ENCODE data around the gene SELENOK. TPM values are rescaled to one million over a fixed set of nuclear protein-coding genes. Genes with fewer than 3 reads are reported as not detected.

SELENOK gene
- total and polyA plus RNA-seq, 3 donors from 2014 or later, result 49.9 to 95.9 (median 61.2) TPM

GRCh38 chr3:53841296-53841695 lies 50.4 kb downstream of the SELENOK start:
- H3K9me3 ChIP-seq, result no peaks in the 10 kb centered on the region
- 92% methylated on average over 5 of the region's 5 CpGs for WGBS, 2 donors
- no peaks in the 10 kb centered on the region for H3K27me3 ChIP-seq
- intact Hi-C loops (cut with DNase I; ENCODE audit: low total_unique reads), result no loop called here
- peak; percentile 26 for DNase-seq
- no peaks in the 10 kb centered on the region for H3K36me3 ChIP-seq (ENCODE audit: low read depth, missing control alignments)
- H3K4me3 ChIP-seq, result no peak overlapping the region
- H3K4me1 ChIP-seq, result peaks cover 9% of the 10 kb centered on the region
- peak in 1 of 3 experiments; percentile 2 for TF ChIP-seq CTCF (IDR thresholded peaks at IDR 0.05)
- no peak for TF ChIP-seq POLR2A (IDR thresholded peaks at IDR 0.05)
- no peak overlapping the region for H3K27ac ChIP-seq

DNA sequence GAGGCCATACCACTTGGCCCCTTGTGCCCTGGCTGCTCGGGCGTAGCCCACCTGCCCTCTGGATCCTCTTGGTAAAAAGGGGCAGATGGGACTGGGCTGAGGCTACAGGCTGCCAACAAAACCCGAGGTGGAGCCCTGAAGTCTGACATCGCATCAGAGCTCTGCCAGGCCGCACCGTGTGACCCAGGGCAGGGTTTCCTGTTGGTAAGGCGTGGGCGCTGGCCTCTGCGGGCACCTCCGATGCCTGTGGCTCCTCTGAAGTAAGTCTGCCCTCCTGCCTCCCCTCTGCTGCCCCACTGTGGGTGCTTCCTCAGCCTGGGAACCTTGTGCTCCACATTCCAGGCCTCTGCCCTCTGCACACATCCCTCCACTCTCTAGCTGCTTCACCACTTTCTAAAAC lies 54.3 kb downstream of the SELENOK start:
- no peak for DNase-seq
- TF ChIP-seq POLR2A (IDR thresholded peaks at IDR 0.05) (no peak), CTCF (IDR thresholded peaks at IDR 0.05) (no peak)
- Histone ChIP-seq H3K4me1 (no peaks in the 10 kb centered on the region), H3K9me3 (no peaks in the 10 kb centered on the region), H3K27me3 (no peaks in the 10 kb centered on the region), H3K27ac (no peak overlapping the region), H3K36me3 (ENCODE audit: low read depth, missing control alignments) (no peaks in the 10 kb centered on the region), H3K4me3 (no peak overlapping the region)
- intact Hi-C loops (cut with DNase I; ENCODE audit: low total_unique reads), result no loop called here
- 84% methylated on average over 7 to 10 of the region's 10 CpGs for WGBS, 2 donors

- H3K27me3 ChIP-seq, result no peaks in the 10 kb centered on the region
- peak; percentile 4 for DNase-seq
- no peak overlapping the region for H3K27ac ChIP-seq
- H3K4me3 ChIP-seq, result no peak overlapping the region
- TF ChIP-seq POLR2A (IDR thresholded peaks at IDR 0.05), result no peak
- no peak for TF ChIP-seq CTCF (IDR thresholded peaks at IDR 0.05)
- H3K4me1 ChIP-seq, result no peaks in the 10 kb centered on the region
- no peaks in the 10 kb centered on the region for H3K9me3 ChIP-seq
- no peaks in the 10 kb centered on the region for H3K36me3 ChIP-seq (ENCODE audit: low read depth, missing control alignments)
- 96 to 98% methylated on average over 6 to 9 of the region's 9 CpGs for WGBS, 2 donors
- intact Hi-C loops (cut with DNase I; ENCODE audit: low total_unique reads), result no loop called here
These were observed 55.4 kb downstream of the SELENOK start for GRCh38 chr3:53836084-53836872.

DNA sequence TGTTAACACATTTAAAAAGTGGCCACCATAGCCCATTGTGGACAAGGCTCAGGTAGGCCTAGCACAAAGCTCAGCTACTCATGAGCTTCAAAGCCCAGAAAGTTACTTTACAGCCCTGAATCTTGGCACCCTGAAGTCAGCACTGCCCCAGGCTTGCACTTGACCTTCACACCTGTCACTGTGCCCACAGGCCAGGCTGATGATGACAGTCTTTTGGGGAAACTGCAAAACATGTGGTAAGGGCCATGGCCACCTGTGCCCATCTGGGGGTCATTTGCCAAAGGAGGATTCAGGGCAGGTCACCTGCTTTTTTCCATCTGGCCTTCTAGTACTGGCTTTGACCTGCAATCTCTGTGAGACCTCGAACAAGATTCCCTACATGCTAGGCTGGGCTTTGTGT lies 56.4 kb downstream of the SELENOK start:
- Histone ChIP-seq H3K36me3 (ENCODE audit: low read depth, missing control alignments) (no peaks in the 10 kb centered on the region), H3K9me3 (no peaks in the 10 kb centered on the region), H3K4me1 (no peaks in the 10 kb centered on the region), H3K4me3 (no peak overlapping the region), H3K27me3 (no peaks in the 10 kb centered on the region), H3K27ac (no peak overlapping the region)
- intact Hi-C loops (cut with DNase I; ENCODE audit: low total_unique reads), result no loop called here
- no peak for TF ChIP-seq POLR2A (IDR thresholded peaks at IDR 0.05)
- no peak for TF ChIP-seq CTCF (IDR thresholded peaks at IDR 0.05)
- DNase-seq, result no peak
- 65 to 88% methylated on average over 1 of the region's 1 CpG for WGBS, 2 donors
